ENCODE data around the gene CSHL1. TPM values are rescaled to one million over a fixed set of nuclear protein-coding genes. Genes with fewer than 3 reads are reported as not detected.
"Not testable (repeated sequence)": the region's sequence is repeated elsewhere in the genome, so short reads cannot be mapped to it uniquely, and the experiment has no call there.

CSHL1 gene
- total RNA-seq, 1 experiment from 2014 or later = not detected

- peak; percentile 25 for DNase-seq (ENCODE audit: low spot score)
Observed at GRCh38 chr17:63889026-63889848, 21.8 kb downstream of the CSHL1 start.

- not testable (repeated sequence) for DNase-seq (ENCODE audit: low spot score)
Observed at GRCh38 chr17:63885119-63885518, 25.9 kb downstream of the CSHL1 start.

- not testable (repeated sequence) for DNase-seq (ENCODE audit: low spot score)
Observed at GRCh38 chr17:63882626-63883126, 28.4 kb downstream of the CSHL1 start.

- peak; percentile 65 for DNase-seq (ENCODE audit: low spot score)
Observed at GRCh38 chr17:63881935-63882601, 29.0 kb downstream of the CSHL1 start, which contains the start of gene GH2. TSS of gene GH2 (minus strand) at chr17:63881944. CDS start at chr17:63881801, 143 bp downstream.

GRCh38 chr17:63881337-63881736, 29.7 kb downstream of the CSHL1 start:
- DNase-seq (ENCODE audit: low spot score) = not testable (repeated sequence)

GRCh38 chr17:63880706-63881105, 30.4 kb downstream of the CSHL1 start:
- DNase-seq (ENCODE audit: low spot score) = no peak

- DNase-seq (ENCODE audit: low spot score) = not testable (repeated sequence)
Observed at GRCh38 chr17:63878413-63878812, 32.6 kb downstream of the CSHL1 start.

- not testable (repeated sequence) for DNase-seq (ENCODE audit: low spot score)
Observed at GRCh38 chr17:63874693-63875092, 36.4 kb downstream of the CSHL1 start.

- DNase-seq (ENCODE audit: low spot score) = not testable (repeated sequence)
Observed at GRCh38 chr17:63874061-63874626, 36.9 kb downstream of the CSHL1 start.

- DNase-seq (ENCODE audit: low spot score) = not testable (repeated sequence)
Observed at GRCh38 chr17:63873577-63873976, 37.5 kb downstream of the CSHL1 start, which contains the start of gene CSH2. TSS of gene CSH2 (minus strand) at chr17:63873677. CDS start at chr17:63873614, 63 bp downstream.

GRCh38 chr17:63871646-63872365, 39.3 kb downstream of the CSHL1 start:
- not testable (repeated sequence) for DNase-seq (ENCODE audit: low spot score)

- not testable (repeated sequence) for DNase-seq (ENCODE audit: low spot score)
Observed at GRCh38 chr17:63870292-63870665, 40.8 kb downstream of the CSHL1 start.

GRCh38 chr17:63869491-63870291, 41.4 kb downstream of the CSHL1 start:
- DNase-seq (ENCODE audit: low spot score) = peak; percentile 15

- DNase-seq (ENCODE audit: low spot score) = not testable (repeated sequence)
Observed at GRCh38 chr17:63866625-63867024, 44.4 kb downstream of the CSHL1 start.

Other genes with a start within 250 kb of the CSHL1 start
- gene LIMD2, start 211.1 kb downstream of the CSHL1 start, total RNA-seq (2014; rRNA removed; shearing (Covaris generic)) = 43.2 and 75.7 TPM in 2 replicates
- gene STRADA, start 169.5 kb downstream of the CSHL1 start, total RNA-seq (2014; rRNA removed; shearing (Covaris generic)) = 25.2 and 28.8 TPM in 2 replicates
- 59.7 and 78.3 TPM in 2 replicates for gene CCDC47, start 137.7 kb downstream of the CSHL1 start, total RNA-seq (2014; rRNA removed; shearing (Covaris generic))
- 64.8 and 65.6 TPM in 2 replicates for gene DDX42, start 137.1 kb downstream of the CSHL1 start, total RNA-seq (2014; rRNA removed; shearing (Covaris generic))
- gene PSMC5, start 83.8 kb downstream of the CSHL1 start, total RNA-seq (2014; rRNA removed; shearing (Covaris generic)) = 51.2 and 69.5 TPM in 2 replicates
- gene FTSJ3, start 83.6 kb downstream of the CSHL1 start, total RNA-seq (2014; rRNA removed; shearing (Covaris generic)) = 48.0 and 50.6 TPM in 2 replicates
- 114 and 138 TPM in 2 replicates for gene SMARCD2, start 68.6 kb downstream of the CSHL1 start, total RNA-seq (2014; rRNA removed; shearing (Covaris generic))
- not detected in 2 replicates for gene CSH2, start 37.6 kb downstream of the CSHL1 start, total RNA-seq (2014; rRNA removed; shearing (Covaris generic))
- gene GH2, start 29.3 kb downstream of the CSHL1 start, total RNA-seq (2014; rRNA removed; shearing (Covaris generic)) = not detected in 2 replicates
- not detected in 2 replicates for gene CSH1, start 14.7 kb downstream of the CSHL1 start, total RNA-seq (2014; rRNA removed; shearing (Covaris generic))
- not detected in 2 replicates for gene GH1, start 7.6 kb upstream of the CSHL1 start, total RNA-seq (2014; rRNA removed; shearing (Covaris generic))
- gene CD79B, start 21.1 kb upstream of the CSHL1 start, total RNA-seq (2014; rRNA removed; shearing (Covaris generic)) = 0.10 and 0.72 TPM in 2 replicates
- gene SCN4A, start 61.7 kb upstream of the CSHL1 start, total RNA-seq (2014; rRNA removed; shearing (Covaris generic)) = 0.02 TPM in 1 of 2 replicates, not detected in the other
- 0.31 and 0.76 TPM in 2 replicates for gene PRR29, start 87.1 kb upstream of the CSHL1 start, total RNA-seq (2014; rRNA removed; shearing (Covaris generic))
- gene ICAM2, start 109.4 kb upstream of the CSHL1 start, total RNA-seq (2014; rRNA removed; shearing (Covaris generic)) = 0.17 and 0.22 TPM in 2 replicates
- gene ERN1, start 218.9 kb upstream of the CSHL1 start, total RNA-seq (2014; rRNA removed; shearing (Covaris generic)) = 2.1 and 2.4 TPM in 2 replicates